ENCODE results near the gene IL19. TPM values are rescaled to one million over a fixed set of nuclear protein-coding genes. Genes with fewer than 3 reads are reported as not detected.

Gene IL19
- total and polyA plus RNA-seq, 9 of the 15 experiments (the other 6 are each of a cell fraction or from before 2014, with no cell fraction given): not detected

DNA sequence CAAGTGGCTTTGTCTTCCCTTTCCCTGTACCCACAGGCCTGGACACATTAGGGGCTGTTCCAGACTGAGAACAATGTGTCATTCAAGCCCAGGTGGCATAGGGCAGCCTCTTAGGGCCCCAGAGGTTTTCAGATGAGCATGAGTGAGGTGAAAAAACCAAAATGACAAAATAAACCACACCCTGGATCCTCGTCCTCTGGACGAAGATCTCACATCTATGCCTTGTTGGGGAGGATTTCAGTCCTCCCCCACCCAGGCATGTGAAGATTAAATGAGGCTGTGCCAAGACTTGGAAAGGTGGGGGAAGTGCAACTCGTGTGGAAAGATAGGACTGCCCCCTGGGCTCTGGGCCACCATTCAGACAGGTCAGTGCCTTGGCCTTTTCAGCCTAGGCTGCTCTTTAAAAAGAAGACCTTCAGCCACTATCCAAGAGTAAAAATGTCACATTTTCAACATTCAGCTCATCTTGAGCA, 32.8 kb upstream of the IL19 start:
- no peak overlapping the region for H3K27ac ChIP-seq (ENCODE audit: extremely low read depth, low read depth, low read length)
- no peaks in the 10 kb centered on the region for H3K79me2 ChIP-seq (ENCODE audit: control insufficient read depth, insufficient read depth, low read length)
- peaks cover 17% of the 10 kb centered on the region; the same call in 2 of the 3 replicates for H3K36me3 ChIP-seq (ENCODE audit: control insufficient read depth, insufficient read depth, low read length)
- TF ChIP-seq ZNF263 (CRISPR knock-in tag; IDR thresholded peaks at IDR 0.05; ENCODE audit: borderline replicate concordance): peak; percentile 20; the same call in 1 of the 2 replicates
- TF ChIP-seq, protein P1, sequence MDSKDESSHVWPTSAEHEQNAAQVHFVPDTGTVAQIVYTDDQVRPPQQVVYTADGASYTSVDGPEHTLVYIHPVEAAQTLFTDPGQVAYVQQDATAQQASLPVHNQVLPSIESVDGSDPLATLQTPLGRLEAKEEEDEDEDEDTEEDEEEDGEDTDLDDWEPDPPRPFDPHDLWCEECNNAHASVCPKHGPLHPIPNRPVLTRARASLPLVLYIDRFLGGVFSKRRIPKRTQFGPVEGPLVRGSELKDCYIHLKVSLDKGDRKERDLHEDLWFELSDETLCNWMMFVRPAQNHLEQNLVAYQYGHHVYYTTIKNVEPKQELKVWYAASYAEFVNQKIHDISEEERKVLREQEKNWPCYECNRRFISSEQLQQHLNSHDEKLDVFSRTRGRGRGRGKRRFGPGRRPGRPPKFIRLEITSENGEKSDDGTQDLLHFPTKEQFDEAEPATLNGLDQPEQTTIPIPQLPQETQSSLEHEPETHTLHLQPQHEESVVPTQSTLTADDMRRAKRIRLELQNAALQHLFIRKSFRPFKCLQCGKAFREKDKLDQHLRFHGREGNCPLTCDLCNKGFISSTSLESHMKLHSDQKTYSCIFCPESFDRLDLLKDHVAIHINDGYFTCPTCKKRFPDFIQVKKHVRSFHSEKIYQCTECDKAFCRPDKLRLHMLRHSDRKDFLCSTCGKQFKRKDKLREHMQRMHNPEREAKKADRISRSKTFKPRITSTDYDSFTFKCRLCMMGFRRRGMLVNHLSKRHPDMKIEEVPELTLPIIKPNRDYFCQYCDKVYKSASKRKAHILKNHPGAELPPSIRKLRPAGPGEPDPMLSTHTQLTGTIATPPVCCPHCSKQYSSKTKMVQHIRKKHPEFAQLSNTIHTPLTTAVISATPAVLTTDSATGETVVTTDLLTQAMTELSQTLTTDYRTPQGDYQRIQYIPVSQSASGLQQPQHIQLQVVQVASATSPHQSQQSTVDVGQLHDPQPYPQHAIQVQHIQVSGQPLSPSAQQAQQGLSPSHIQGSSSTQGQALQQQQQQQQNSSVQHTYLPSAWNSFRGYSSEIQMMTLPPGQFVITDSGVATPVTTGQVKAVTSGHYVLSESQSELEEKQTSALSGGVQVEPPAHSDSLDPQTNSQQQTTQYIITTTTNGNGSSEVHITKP (IDR thresholded peaks at IDR 0.05; ENCODE audit: partially characterized antibody): peak; percentile 50
- TF ChIP-seq SUPT5H (IDR thresholded peaks at IDR 0.05): 0 out of 2 replicates have a peak, but pooled peaks have one; percentile 8
- TF ChIP-seq NFIC (IDR thresholded peaks at IDR 0.05): 0 out of 2 replicates have a peak, but pooled peaks have one; percentile 14
- TF ChIP-seq, protein P2, sequence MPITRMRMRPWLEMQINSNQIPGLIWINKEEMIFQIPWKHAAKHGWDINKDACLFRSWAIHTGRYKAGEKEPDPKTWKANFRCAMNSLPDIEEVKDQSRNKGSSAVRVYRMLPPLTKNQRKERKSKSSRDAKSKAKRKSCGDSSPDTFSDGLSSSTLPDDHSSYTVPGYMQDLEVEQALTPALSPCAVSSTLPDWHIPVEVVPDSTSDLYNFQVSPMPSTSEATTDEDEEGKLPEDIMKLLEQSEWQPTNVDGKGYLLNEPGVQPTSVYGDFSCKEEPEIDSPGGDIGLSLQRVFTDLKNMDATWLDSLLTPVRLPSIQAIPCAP (CRISPR knock-in tag; IDR thresholded peaks at IDR 0.05; ENCODE audit: borderline replicate concordance): no peak
- CTCF ChIA-PET (ENCODE audit: low intra/inter-chr PET ratio): interaction anchor here (1.6 to 2.1 kb wide), 2 partner anchors 71 to 175 kb away, joined by 6 to 10 read pairs; no protein-coding TSS in a partner anchor
- no peaks in the 10 kb centered on the region for H3K9me3 ChIP-seq (replicated peaks; ENCODE audit: control insufficient read depth, insufficient read depth, low read depth, low read length)
- H2AFZ ChIP-seq (ENCODE audit: low read depth, low read length): no peak overlapping the region
- in situ Hi-C loops (cut with MboI) (loop anchor here (5.0 kb wide), 3 partner anchors 65 to 245 kb away; no protein-coding TSS in a partner anchor), intact Hi-C loops (cut with micrococcal nuclease) (loop anchor here (5.0 to 10.0 kb wide), 3 partner anchors 243 to 760 kb away; partner anchors contain the start of gene CR1)
- DNase-seq (ENCODE audit: extremely low read depth in 1 of 4, low spot score in 3 of 4) (peak in 3 of 4 experiments; percentile 31 to 43 (median 40)), ATAC-seq (no peak), FAIRE-seq (no peak)
- peaks cover 36% of the 10 kb centered on the region for H4K20me1 ChIP-seq (replicated peaks; ENCODE audit: control insufficient read depth, insufficient read depth, low read length)
- no peak overlapping the region for H3K4me3 ChIP-seq
- H3K4me2 ChIP-seq (ENCODE audit: insufficient read depth, low read length): no peak overlapping the region
- 22% methylated on average over 3 of the region's 3 CpGs for WGBS (ENCODE audit: insufficient coverage, low coverage, missing lambda C conversion rate)
- no TSS peak for BruUV-seq (replicated peaks)
- peaks cover 13% of the 10 kb centered on the region for H3K9me1 ChIP-seq (ENCODE audit: control insufficient read depth, insufficient read depth, low read length)
- H3K9ac ChIP-seq (ENCODE audit: insufficient read depth in 1 of 2, low read depth in 2 of 2, low read length in 2 of 2): no peak overlapping the region; a peak in 1 of 4 replicates
- peaks cover 16 to 17% of the 10 kb centered on the region in 2 experiments for H3K27me3 ChIP-seq (ENCODE audit: control insufficient read depth in 2 of 2, insufficient read depth in 2 of 2, low read length in 2 of 2)
- H3K4me1 ChIP-seq (replicated peaks in 1 of 2; ENCODE audit: control insufficient read depth in 2 of 2, insufficient read depth in 2 of 2, low read length in 2 of 2): peaks cover 10 to 17% of the 10 kb centered on the region in 2 experiments
- POLR2A ChIA-PET: interaction anchor here (0.6 to 1.0 kb wide), 3 partner anchors 50 to 105 kb away, joined by 3 to 4 read pairs (median 3); no protein-coding TSS in a partner anchor

Data from K562 (cell line).